HCT116 (cell line): ENCODE data around the gene GTF3C5. TPM values are rescaled to one million over a fixed set of nuclear protein-coding genes. Genes with fewer than 3 reads are reported as not detected.

Source experiments
- ATAC-seq: fragments of 200-7000 bp; cut with Tn5 transposase; 2 replicates; pipeline ENCODE4 v1.9.1; 2020; ENCODE audit warnings: mild to moderate bottlenecking, moderate library complexity
- BruUV-seq: library from RNA; stranded (reverse); fragments of 400-500 nt; replicated peaks from 2 replicates; lab custom pipeline; 2021; lab: Mats Ljungman, UMichigan
- CTCF ChIA-PET: fragments of 300-600 bp; sonication (Branson Sonifier 250); formaldehyde crosslinking; loops from one replicate; lab custom pipeline; 2021; ENCODE audit warnings: antibody characterized with exemption; lab: Charles Lee
- POLR2A ChIA-PET: fragments of 300-600, 350-600 bp; sonication (Branson Sonifier 250); formaldehyde crosslinking; loops from one replicate; lab custom pipeline; 2021; ENCODE audit warnings: antibody characterized with exemption; lab: Charles Lee
- RAD21 ChIA-PET, 2 experiments: fragments of 300-600 bp; sonication (Branson Sonifier 250); formaldehyde crosslinking; loops; one replicate each; lab custom pipeline; 2023; ENCODE audit warnings: low total read pairs in 2 of 2; ENCODE audit not compliant: uncharacterized antibody in 2 of 2, unreplicated experiment in 2 of 2, low non-redundant PET in 1 of 2; lab: Charles Lee
- DNase-seq: peaks from one replicate; pipeline ENCODE4 v3.0.0-alpha.2; 2010; ENCODE audit warnings: low read depth, low spot score
- H2AFZ ChIP-seq: fragments of 200-600 bp; shearing (Covaris generic), sonication (generic); 2 replicates; pipeline ENCODE4 v1.6.1; 2017; ENCODE audit warnings: low read depth, mixed run types, mixed read lengths, antibody characterized with exemption, low read length; ENCODE audit not compliant: poor library complexity, severe bottlenecking
- H3K27ac ChIP-seq: 2 replicates; pipeline ENCODE4 v1.5.1; 2012; ENCODE audit warnings: low read depth, low read length
- H3K27me3 ChIP-seq: fragments of 200-600 bp; sonication (generic); 2 replicates; pipeline ENCODE4 v1.6.1; 2016; ENCODE audit warnings: mixed run types, low read length, mixed read lengths; ENCODE audit not compliant: insufficient read depth
- H3K36me3 ChIP-seq, 2 experiments: fragments of 200-500 bp in 1 of 2; fragments of 200-600 bp in 1 of 2; sonication (Bioruptor generic) in 1 of 2; sonication (generic) in 1 of 2; 2 replicates each; pipeline versions ENCODE4 v1.5.1 to v1.6.1; 2014 to 2016; ENCODE audit warnings: low read length in 2 of 2, inconsistent platforms in 1 of 2, mixed read lengths in 1 of 2, mixed run types in 1 of 2; ENCODE audit not compliant: insufficient read depth in 2 of 2, control insufficient read depth in 1 of 2
- H3K4me1 ChIP-seq, 2 experiments: fragments of 200-600 bp in 1 of 2; sonication (generic) in 1 of 2; 2 replicates each; pipeline versions ENCODE4 v1.5.1 to v1.6.1; 2012 to 2017; ENCODE audit warnings: low read length in 2 of 2, inconsistent platforms in 1 of 2, mild to moderate bottlenecking in 1 of 2, mixed read lengths in 1 of 2, mixed run types in 1 of 2, moderate library complexity in 1 of 2; ENCODE audit not compliant: insufficient read depth in 2 of 2, control insufficient read depth in 1 of 2
- H3K4me2 ChIP-seq: fragments of 200-600 bp; sonication (generic); 2 replicates; pipeline ENCODE4 v1.6.1; 2017; ENCODE audit warnings: mixed run types, low read length, mixed read lengths
- H3K4me3 ChIP-seq, 2 experiments: fragments of 200-600 bp in 1 of 2; sonication (generic) in 1 of 2; replicated peaks in 1 of 2; 2 replicates each; pipeline ENCODE4 v1.5.1; 2011 to 2016; ENCODE audit warnings: low read length in 2 of 2, control low read depth in 1 of 2, low read depth in 1 of 2, mild to moderate bottlenecking in 1 of 2, mixed read lengths in 1 of 2, mixed run types in 1 of 2
- H3K79me2 ChIP-seq: fragments of 200-600 bp; sonication (generic); 2 replicates; pipeline ENCODE4 v1.6.1; 2017; ENCODE audit warnings: mild to moderate bottlenecking, mixed run types, low read length, moderate library complexity, mixed read lengths; ENCODE audit not compliant: insufficient read depth
- H3K9ac ChIP-seq: fragments of 200-600 bp; sonication (generic); 2 replicates; pipeline ENCODE4 v1.6.1; 2016; ENCODE audit warnings: low read length, mixed read lengths
- H3K9me2 ChIP-seq: fragments of 200-600 bp; sonication (generic), shearing (Covaris generic); 2 replicates; pipeline ENCODE4 v1.6.1; 2017; ENCODE audit warnings: mixed run types, mild to moderate bottlenecking, moderate library complexity; ENCODE audit not compliant: insufficient read depth
- H3K9me3 ChIP-seq, 2 experiments: fragments of 200-500 bp in 1 of 2; fragments of 200-600 bp in 1 of 2; sonication (Bioruptor generic) in 1 of 2; sonication (generic) in 1 of 2; 2 replicates each; pipeline ENCODE4 v1.6.1; 2014 to 2017; ENCODE audit warnings: low read length in 2 of 2, mixed read lengths in 2 of 2, inconsistent platforms in 1 of 2, low read depth in 1 of 2, mild to moderate bottlenecking in 1 of 2, mixed run types in 1 of 2, moderate library complexity in 1 of 2; ENCODE audit not compliant: control insufficient read depth in 1 of 2, insufficient read depth in 1 of 2
- H4K20me1 ChIP-seq: fragments of 200-600 bp; sonication (generic), shearing (Covaris generic); 2 replicates; pipeline ENCODE4 v1.6.1; 2017; ENCODE audit warnings: mixed run types, mild to moderate bottlenecking, moderate library complexity; ENCODE audit not compliant: insufficient read depth
- CEBPB ChIP-seq: IDR thresholded peaks from 2 replicates; pipeline ENCODE4 v1.6.1; 2012; ENCODE audit warnings: low read depth
- FOSL1 ChIP-seq: IDR thresholded peaks from 2 replicates; pipeline ENCODE4 v1.6.1; 2012; ENCODE audit warnings: low read depth
- JUND ChIP-seq: IDR thresholded peaks from 2 replicates; pipeline ENCODE4 v1.6.1; 2012
- RAD21 ChIP-seq: IDR thresholded peaks from 2 replicates; pipeline ENCODE4 v1.6.1; 2012; ENCODE audit warnings: low read depth, mild to moderate bottlenecking
- SRF ChIP-seq: IDR thresholded peaks from 2 replicates; pipeline ENCODE4 v1.6.1; 2012; ENCODE audit warnings: low read depth
- YY1 ChIP-seq: IDR thresholded peaks from 2 replicates; pipeline ENCODE4 v1.6.1; 2011; ENCODE audit warnings: low read length, low read depth, moderate library complexity, mild to moderate bottlenecking; ENCODE audit not compliant: insufficient replicate concordance; ENCODE audit errors: extremely low read depth
- ZFX ChIP-seq: fragments of 450-650 bp; IDR thresholded peaks from 2 replicates; pipeline ENCODE4 v1.6.1; 2017
- ZNF274 ChIP-seq: fragments of 200-500 bp; sonication (Bioruptor generic); IDR thresholded peaks from 2 replicates; pipeline ENCODE4 v1.6.1; 2014; ENCODE audit warnings: mild to moderate bottlenecking, low read depth, low read length, inconsistent platforms
- intact Hi-C: fragments of 100-400 bp; cut with micrococcal nuclease; formaldehyde crosslinking; loops from 2 replicates; pipeline ENCODE4 v1.10.0; 2022
- total RNA-seq: library from RNA; stranded (reverse); gene quantifications from one replicate; pipeline ENCODE4 v1.2.1, GENCODE V29; 2021; ENCODE audit not compliant: unreplicated experiment
- TF ChIP-seq, protein P1 (sequence below): IDR thresholded peaks from 2 replicates; pipeline ENCODE4 v1.6.1; 2012
- TF ChIP-seq, protein P2 (sequence below): IDR thresholded peaks from 2 replicates; pipeline ENCODE4 v1.6.1; 2012; ENCODE audit warnings: low read depth

The GTF3C5 gene
- total RNA-seq, 1 experiment from 2014 or later = 95.1 TPM

DNA sequence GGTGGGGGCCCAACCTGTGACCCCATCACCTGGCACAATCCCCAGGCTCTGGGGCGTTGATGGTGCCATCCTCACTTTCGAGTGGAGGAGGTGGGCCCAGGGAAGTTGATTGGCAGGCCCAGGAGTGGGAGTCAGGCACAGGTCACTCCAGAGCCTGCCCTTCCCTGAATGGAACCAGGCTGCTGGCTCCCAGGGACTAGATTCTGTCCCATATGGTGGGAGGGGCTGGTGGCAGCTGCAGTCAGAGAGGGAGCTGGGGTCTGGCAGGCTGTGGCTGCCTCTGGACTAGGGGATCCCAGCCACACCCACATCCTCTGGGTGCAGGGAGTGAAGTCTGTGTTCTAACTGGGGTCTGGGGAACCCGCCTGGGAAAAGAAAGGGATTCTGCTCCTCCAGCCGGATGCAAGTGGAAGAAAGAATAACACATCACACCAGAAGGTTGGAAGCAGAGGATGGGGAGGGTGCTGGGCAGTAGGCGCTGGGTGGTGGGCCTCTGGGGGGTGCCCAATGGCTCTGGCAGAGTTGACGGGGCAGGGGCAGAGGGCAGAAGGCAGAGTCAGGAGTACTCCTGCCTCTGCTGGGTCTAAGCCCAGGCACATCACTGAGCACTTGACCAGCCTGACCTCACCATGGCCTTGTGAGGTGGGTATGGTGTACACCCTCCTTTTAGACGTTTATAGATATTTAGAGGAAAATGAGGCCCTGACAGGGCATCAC, 56.8 kb downstream of the GTF3C5 start:
- H3K9me3 ChIP-seq = no peaks in the 10 kb centered on the region
- no peaks in the 10 kb centered on the region for H3K36me3 ChIP-seq
- no peaks in the 10 kb centered on the region for H4K20me1 ChIP-seq
- no peaks in the 10 kb centered on the region for H3K4me1 ChIP-seq
- POLR2A ChIA-PET = no interaction called here
- DNase-seq (no peak), ATAC-seq (no peak)
- no peak overlapping the region for H2AFZ ChIP-seq
- TF ChIP-seq, protein P1, sequence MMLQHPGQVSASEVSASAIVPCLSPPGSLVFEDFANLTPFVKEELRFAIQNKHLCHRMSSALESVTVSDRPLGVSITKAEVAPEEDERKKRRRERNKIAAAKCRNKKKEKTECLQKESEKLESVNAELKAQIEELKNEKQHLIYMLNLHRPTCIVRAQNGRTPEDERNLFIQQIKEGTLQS = no peak
- TF ChIP-seq, protein P2, sequence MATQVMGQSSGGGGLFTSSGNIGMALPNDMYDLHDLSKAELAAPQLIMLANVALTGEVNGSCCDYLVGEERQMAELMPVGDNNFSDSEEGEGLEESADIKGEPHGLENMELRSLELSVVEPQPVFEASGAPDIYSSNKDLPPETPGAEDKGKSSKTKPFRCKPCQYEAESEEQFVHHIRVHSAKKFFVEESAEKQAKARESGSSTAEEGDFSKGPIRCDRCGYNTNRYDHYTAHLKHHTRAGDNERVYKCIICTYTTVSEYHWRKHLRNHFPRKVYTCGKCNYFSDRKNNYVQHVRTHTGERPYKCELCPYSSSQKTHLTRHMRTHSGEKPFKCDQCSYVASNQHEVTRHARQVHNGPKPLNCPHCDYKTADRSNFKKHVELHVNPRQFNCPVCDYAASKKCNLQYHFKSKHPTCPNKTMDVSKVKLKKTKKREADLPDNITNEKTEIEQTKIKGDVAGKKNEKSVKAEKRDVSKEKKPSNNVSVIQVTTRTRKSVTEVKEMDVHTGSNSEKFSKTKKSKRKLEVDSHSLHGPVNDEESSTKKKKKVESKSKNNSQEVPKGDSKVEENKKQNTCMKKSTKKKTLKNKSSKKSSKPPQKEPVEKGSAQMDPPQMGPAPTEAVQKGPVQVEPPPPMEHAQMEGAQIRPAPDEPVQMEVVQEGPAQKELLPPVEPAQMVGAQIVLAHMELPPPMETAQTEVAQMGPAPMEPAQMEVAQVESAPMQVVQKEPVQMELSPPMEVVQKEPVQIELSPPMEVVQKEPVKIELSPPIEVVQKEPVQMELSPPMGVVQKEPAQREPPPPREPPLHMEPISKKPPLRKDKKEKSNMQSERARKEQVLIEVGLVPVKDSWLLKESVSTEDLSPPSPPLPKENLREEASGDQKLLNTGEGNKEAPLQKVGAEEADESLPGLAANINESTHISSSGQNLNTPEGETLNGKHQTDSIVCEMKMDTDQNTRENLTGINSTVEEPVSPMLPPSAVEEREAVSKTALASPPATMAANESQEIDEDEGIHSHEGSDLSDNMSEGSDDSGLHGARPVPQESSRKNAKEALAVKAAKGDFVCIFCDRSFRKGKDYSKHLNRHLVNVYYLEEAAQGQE = no peak
- TF ChIP-seq YY1 (no peak), FOSL1 (no peak), RAD21 (no peak), CEBPB (no peak), ZFX (no peak), ZNF274 (no peak), JUND (no peak), SRF (no peak)
- RAD21 ChIA-PET = no interaction called here
- intact Hi-C loops = no loop called here
- H3K27ac ChIP-seq = no peak overlapping the region
- no peak overlapping the region for H3K4me2 ChIP-seq
- H3K9ac ChIP-seq = no peak overlapping the region
- H3K79me2 ChIP-seq = no peaks in the 10 kb centered on the region
- H3K9me2 ChIP-seq = no peaks in the 10 kb centered on the region
- BruUV-seq = no TSS peak
- CTCF ChIA-PET = no interaction called here
- H3K4me3 ChIP-seq = no peak overlapping the region
- no peaks in the 10 kb centered on the region for H3K27me3 ChIP-seq
